ENCODE results near the gene PNLIPRP1. TPM values are rescaled to one million over a fixed set of nuclear protein-coding genes. Genes with fewer than 3 reads are reported as not detected.

Gene PNLIPRP1
- total and polyA plus RNA-seq, 2 of the 4 experiments (the other 2 are of a cell fraction), result not detected

GRCh38 chr10:116626815-116627214 is 36.1 kb downstream of the PNLIPRP1 start:
- Histone ChIP-seq H3K56ac (ENCODE audit: extremely low read depth, insufficient read depth, low read length) (no peak overlapping the region), H3K9ac (ENCODE audit: low read depth, low read length) (no peak overlapping the region), H3K4me1 (ENCODE audit: control insufficient read depth, insufficient read depth, low read length) (no peaks in the 10 kb centered on the region), H3K23ac (ENCODE audit: low read depth, low read length) (no peak overlapping the region), H3K27ac (ENCODE audit: insufficient read depth, low read length) (no peak overlapping the region), H4K5ac (ENCODE audit: low read depth, low read length) (no peak overlapping the region), H3K18ac (ENCODE audit: low read depth, low read length) (no peak overlapping the region), H3K4me2 (ENCODE audit: low read depth, low read length) (no peak overlapping the region), H3K27me3 (ENCODE audit: control insufficient read depth, insufficient read depth, low read length) (peaks cover 12% of the 10 kb centered on the region), H4K91ac (ENCODE audit: insufficient read depth, low read depth, low read length) (no peak overlapping the region), H3K79me1 (ENCODE audit: low read depth in 1 of 2, low read length in 2 of 2) (no peaks in the 10 kb centered on the region), H2BK15ac (ENCODE audit: low read depth, low read length) (no peak overlapping the region), H2BK20ac (ENCODE audit: low read depth, low read length) (no peak overlapping the region), H2AFZ (replicated peaks; ENCODE audit: low read length, poor library complexity) (peak overlapping the region; percentile 51), H3K14ac (replicated peaks; ENCODE audit: low read depth, low read length) (no peak overlapping the region), H2BK5ac (ENCODE audit: low read depth, low read length, poor library complexity, severe bottlenecking) (no peak overlapping the region), H3K9me3 (ENCODE audit: control insufficient read depth, insufficient read depth, low read length) (no peaks in the 10 kb centered on the region), H3K36me3 (ENCODE audit: control insufficient read depth, insufficient read depth, low read length) (no peaks in the 10 kb centered on the region), H4K20me1 (ENCODE audit: insufficient read depth, low read length) (no peaks in the 10 kb centered on the region), H2BK120ac (ENCODE audit: low read depth, low read length) (no peak overlapping the region), H2AK9ac (replicated peaks; ENCODE audit: low read depth, low read length, poor library complexity) (no peak overlapping the region), H4K8ac (ENCODE audit: low read depth in 2 of 2, low read length in 2 of 2) (no peak overlapping the region), H3K4me3 (ENCODE audit: insufficient read depth, low read depth, low read length) (no peak overlapping the region), H2AK5ac (ENCODE audit: low read depth, low read length) (no peak overlapping the region), H3K9me1 (ENCODE audit: insufficient read depth, low read length) (no peaks in the 10 kb centered on the region), H3K4ac (ENCODE audit: low read depth, low read length) (no peak overlapping the region)
- DNase-seq, result no peak
- ChIA-PET POLR2A (ENCODE audit: unreplicated experiment) (no interaction called here), CTCF (interaction anchor here (1.1 to 1.7 kb wide), 2 partner anchors 159 to 161 kb away, joined by 3 to 7 read pairs; no protein-coding TSS in a partner anchor)
- no TSS peak for BruUV-seq (replicated peaks)
- in situ Hi-C loops (cut with MboI; ENCODE audit: low sequenced_read_pairs), result no loop called here
- dilution Hi-C loops (cut with HindIII; ENCODE audit: low sequenced_read_pairs, unreplicated experiment), result no loop called here
- TF ChIP-seq MAFK (IDR thresholded peaks at IDR 0.05; ENCODE audit: low read depth, low read length) (no peak), RFX5 (IDR thresholded peaks at IDR 0.05; ENCODE audit: low read depth, low read length) (no peak), CHD1 (IDR thresholded peaks at IDR 0.05; ENCODE audit: low read depth, low read length) (no peak), USF2 (IDR thresholded peaks at IDR 0.05; ENCODE audit: low read depth, low read length) (no peak), FOS (IDR thresholded peaks at IDR 0.05; ENCODE audit: low read depth, low read length) (no peak), NFE2L2 (IDR thresholded peaks at IDR 0.05; ENCODE audit: low read depth, low read length) (no peak), BHLHE40 (IDR thresholded peaks at IDR 0.05; ENCODE audit: low read depth, low read length) (no peak), SMC3 (IDR thresholded peaks at IDR 0.05; ENCODE audit: low read depth, low read length) (no peak), CTCF (conservative IDR thresholded peaks at IDR 0.05; ENCODE audit: low read depth, low read length) (no peak), MAZ (IDR thresholded peaks at IDR 0.05; ENCODE audit: borderline replicate concordance, low read depth, low read length) (no peak), MXI1 (IDR thresholded peaks at IDR 0.05; ENCODE audit: borderline replicate concordance, low read depth, low read length) (no peak), CEBPB (IDR thresholded peaks at IDR 0.05; ENCODE audit: low read depth, low read length) (no peak), ELK1 (IDR thresholded peaks at IDR 0.05; ENCODE audit: borderline replicate concordance, low read depth, low read length) (no peak), RCOR1 (IDR thresholded peaks at IDR 0.05; ENCODE audit: insufficient replicate concordance, low read length) (no peak), POLR2A (IDR thresholded peaks at IDR 0.05; ENCODE audit: low read depth, low read length) (no peak)
- WGBS, 2 experiments (ENCODE audit: extremely low coverage in 2 of 2, insufficient read length in 1 of 2), result no CpG with 5 or more reads among the region's 9 CpGs
- intact Hi-C loops (cut with micrococcal nuclease), result loop anchor here (1.0 kb wide), 1 partner anchor 161 kb away; no protein-coding TSS in a partner anchor
- 0 out of 2 replicates have a peak, but pooled peaks have one; percentile 11 for ATAC-seq (ENCODE audit: low read depth)

Data from IMR-90 (cell line).